HUES6 (cell line): ENCODE measurements around the gene HERC2.
"Not testable (repeated sequence)": the region's sequence is repeated elsewhere in the genome, so short reads cannot be mapped to it uniquely, and the experiment has no call there.

ENCODE experiments used
- H3K27ac ChIP-seq: 2 replicates; pipeline ENCODE4 v1.7.0; 2013; ENCODE audit warnings: low read depth, mild to moderate bottlenecking, low read length, inconsistent platforms
- H3K27me3 ChIP-seq: 2 replicates; pipeline ENCODE4 v1.6.1; 2013; ENCODE audit warnings: low read length; ENCODE audit not compliant: control insufficient read depth, insufficient read depth
- H3K36me3 ChIP-seq: 2 replicates; pipeline ENCODE4 v1.6.1; 2013; ENCODE audit warnings: low read length; ENCODE audit not compliant: control insufficient read depth, insufficient read depth
- H3K4me1 ChIP-seq: 2 replicates; pipeline ENCODE4 v1.6.1; 2013; ENCODE audit warnings: low read length; ENCODE audit not compliant: control insufficient read depth, insufficient read depth
- H3K4me3 ChIP-seq: 2 replicates; pipeline ENCODE4 v1.5.1; 2013; ENCODE audit warnings: low read depth, low read length
- H3K9ac ChIP-seq: one replicate; pipeline ENCODE4 v1.6.1; 2013; ENCODE audit warnings: mild to moderate bottlenecking, low read length
- H3K9me3 ChIP-seq: 2 replicates; pipeline ENCODE4 v1.6.1; 2013; ENCODE audit warnings: low read depth, low read length; ENCODE audit not compliant: control insufficient read depth, insufficient read depth

The HERC2 gene

DNA sequence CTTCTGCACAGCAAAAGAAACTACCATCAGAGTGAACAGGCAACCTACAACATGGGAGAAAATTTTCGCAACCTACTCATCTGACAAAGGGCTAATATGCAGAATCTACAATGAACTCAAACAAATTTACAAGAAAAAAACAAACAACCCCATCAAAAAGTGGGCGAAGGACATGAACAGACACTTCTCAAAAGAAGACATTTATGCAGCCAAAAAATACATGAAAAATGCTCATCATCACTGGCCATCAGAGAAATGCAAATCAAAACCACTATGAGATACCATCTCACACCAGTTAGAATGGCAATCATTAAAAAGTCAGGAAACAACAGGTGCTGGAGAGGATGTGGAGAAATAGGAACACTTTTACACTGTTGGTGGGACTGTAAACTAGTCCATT, 16.3 kb downstream of the HERC2 start:
- not testable (repeated sequence) for H3K9ac ChIP-seq, H3K4me3 ChIP-seq, H3K9me3 ChIP-seq, H3K4me1 ChIP-seq, H3K27ac ChIP-seq, H3K27me3 ChIP-seq
- H3K36me3 ChIP-seq: peaks cover 16% of the 10 kb centered on the region

DNA sequence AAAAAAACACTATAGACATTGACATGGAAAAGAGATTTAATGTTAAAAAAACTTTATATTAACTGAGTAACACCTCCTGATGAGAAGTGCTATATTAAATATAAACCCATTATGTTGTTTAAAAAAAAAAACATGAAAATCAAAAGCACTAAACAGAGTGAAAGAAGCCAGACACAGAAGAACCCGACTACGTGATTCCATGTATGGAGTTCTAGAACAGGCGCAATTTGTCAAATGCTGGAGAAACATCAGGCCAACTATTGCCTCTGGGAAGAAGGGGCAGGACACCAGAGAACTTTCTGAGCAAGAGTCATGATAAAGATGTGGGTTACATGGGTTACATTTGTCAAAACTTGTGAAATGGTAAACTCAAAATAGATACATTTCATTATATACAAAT, 24.5 kb downstream of the HERC2 start:
- H3K4me1 ChIP-seq, H3K27ac ChIP-seq, H3K27me3 ChIP-seq, H3K36me3 ChIP-seq, H3K9me3 ChIP-seq, H3K4me3 ChIP-seq, H3K9ac ChIP-seq: not testable (repeated sequence)

DNA sequence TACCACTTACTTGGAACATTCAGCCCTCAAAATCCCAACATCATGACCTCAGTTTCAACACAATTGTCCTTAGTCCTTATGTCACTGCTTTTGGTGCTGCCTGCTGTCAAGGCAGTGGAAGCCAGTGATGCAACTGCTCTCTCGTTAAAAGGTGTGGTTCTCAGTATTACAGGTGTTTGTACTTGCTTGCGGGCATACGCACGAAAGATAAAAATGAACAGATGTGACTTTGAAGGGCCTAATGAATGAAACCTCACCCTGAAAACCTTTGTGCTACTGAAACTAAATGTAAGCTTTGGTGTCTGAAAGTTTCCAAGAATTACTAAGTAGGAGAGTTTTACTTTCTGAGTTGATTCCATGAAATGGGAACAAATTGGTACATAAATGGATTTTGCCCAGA, 25.2 kb downstream of the HERC2 start:
- peaks cover 10% of the 10 kb centered on the region for H3K36me3 ChIP-seq
- H3K27ac ChIP-seq, H3K27me3 ChIP-seq, H3K9ac ChIP-seq, H3K9me3 ChIP-seq, H3K4me1 ChIP-seq, H3K4me3 ChIP-seq: not testable (repeated sequence)

DNA sequence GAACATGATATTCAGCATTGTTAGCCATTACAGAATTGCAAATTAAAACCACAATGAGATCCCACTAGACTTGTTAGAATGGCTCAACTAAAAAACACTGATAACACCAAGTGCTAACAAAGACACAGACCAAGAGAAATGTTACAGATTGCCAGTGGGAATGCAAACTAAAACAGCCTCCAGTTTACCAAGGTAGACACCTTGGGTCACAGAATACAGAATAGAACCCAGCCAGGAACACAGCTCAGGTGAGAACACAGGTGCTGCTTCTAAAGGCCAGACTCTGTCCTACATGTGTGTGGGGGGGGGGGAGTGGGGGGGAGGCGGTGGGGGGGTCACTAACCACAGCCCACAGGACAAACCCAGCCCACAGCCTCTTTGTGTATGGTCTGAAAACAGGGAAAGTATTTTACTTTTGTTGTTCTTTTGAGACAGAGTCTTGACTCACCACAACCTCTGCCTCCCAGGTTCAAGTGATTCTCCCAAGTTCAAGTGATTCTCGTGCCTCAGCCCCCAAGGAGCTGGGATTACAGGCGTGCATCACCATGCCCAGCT, 26.9 kb downstream of the HERC2 start:
- H3K9ac ChIP-seq, H3K27ac ChIP-seq, H3K4me1 ChIP-seq, H3K4me3 ChIP-seq, H3K9me3 ChIP-seq, H3K27me3 ChIP-seq: not testable (repeated sequence)
- peaks cover 24% of the 10 kb centered on the region for H3K36me3 ChIP-seq

DNA sequence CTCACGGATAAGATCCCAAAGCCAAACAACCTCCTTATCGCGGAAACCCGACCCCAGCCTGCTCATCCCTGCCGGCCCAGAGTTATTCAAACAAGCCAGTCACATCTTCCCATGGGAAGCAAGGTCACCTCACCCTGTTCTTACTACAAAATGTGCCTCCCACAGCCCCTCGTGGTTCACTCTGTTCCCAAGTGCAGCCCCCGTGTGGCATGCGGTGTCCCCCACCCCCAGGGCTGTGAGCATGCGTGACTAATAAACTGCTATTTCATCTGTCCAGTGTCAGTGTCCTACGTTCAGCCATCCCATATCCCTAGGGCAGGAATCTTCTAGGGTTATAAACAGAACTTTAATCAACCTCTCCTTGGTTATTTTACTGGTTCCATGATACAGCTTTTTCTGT, 27.4 kb downstream of the HERC2 start:
- H3K4me3 ChIP-seq, H3K27me3 ChIP-seq, H3K9ac ChIP-seq, H3K27ac ChIP-seq, H3K4me1 ChIP-seq: not testable (repeated sequence)
- peaks cover 29% of the 10 kb centered on the region for H3K36me3 ChIP-seq
- H3K9me3 ChIP-seq: peaks cover 14% of the 10 kb centered on the region

DNA sequence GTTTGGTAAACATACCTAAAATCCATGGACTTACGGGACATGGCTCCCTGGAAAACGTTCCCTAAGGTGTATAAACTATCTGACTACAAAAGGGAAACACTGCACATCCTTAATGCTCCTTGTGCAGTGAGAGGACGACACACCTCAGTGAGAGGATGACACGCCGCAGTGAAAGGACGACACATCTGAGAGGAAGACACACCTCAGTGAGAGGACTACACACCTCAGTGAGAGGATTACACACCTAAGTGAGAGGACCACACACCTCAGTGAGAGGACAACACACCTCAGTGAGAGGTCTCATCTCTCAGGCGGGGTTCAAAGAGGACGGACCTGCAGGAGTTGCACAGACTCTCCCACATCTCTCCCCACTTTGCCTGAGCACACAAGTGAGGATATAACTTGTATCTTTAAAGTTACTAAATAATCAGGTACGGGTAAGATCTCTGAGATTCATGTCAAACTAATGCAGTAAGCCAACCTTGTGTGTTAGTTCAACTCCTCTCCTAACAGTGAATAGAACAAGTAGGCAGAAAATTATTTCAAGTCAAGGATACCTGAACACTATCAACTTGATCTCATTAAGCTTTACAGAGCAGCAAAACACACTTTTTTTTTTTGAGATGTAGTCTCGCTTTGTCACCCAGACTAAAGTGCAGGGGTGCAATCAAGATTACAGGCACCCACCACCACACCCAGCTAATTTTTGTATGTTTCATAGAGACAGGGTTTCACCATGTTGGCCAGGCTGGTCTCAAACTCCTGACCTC, 32.1 kb downstream of the HERC2 start:
- H3K9ac ChIP-seq: no peak overlapping the region
- H3K36me3 ChIP-seq: peaks cover 33% of the 10 kb centered on the region
- H3K9me3 ChIP-seq: peaks cover 14% of the 10 kb centered on the region
- H3K4me3 ChIP-seq: no peak overlapping the region
- no peaks in the 10 kb centered on the region for H3K27me3 ChIP-seq
- no peak overlapping the region for H3K27ac ChIP-seq
- no peaks in the 10 kb centered on the region; the same call in 1 of the 2 replicates for H3K4me1 ChIP-seq

DNA sequence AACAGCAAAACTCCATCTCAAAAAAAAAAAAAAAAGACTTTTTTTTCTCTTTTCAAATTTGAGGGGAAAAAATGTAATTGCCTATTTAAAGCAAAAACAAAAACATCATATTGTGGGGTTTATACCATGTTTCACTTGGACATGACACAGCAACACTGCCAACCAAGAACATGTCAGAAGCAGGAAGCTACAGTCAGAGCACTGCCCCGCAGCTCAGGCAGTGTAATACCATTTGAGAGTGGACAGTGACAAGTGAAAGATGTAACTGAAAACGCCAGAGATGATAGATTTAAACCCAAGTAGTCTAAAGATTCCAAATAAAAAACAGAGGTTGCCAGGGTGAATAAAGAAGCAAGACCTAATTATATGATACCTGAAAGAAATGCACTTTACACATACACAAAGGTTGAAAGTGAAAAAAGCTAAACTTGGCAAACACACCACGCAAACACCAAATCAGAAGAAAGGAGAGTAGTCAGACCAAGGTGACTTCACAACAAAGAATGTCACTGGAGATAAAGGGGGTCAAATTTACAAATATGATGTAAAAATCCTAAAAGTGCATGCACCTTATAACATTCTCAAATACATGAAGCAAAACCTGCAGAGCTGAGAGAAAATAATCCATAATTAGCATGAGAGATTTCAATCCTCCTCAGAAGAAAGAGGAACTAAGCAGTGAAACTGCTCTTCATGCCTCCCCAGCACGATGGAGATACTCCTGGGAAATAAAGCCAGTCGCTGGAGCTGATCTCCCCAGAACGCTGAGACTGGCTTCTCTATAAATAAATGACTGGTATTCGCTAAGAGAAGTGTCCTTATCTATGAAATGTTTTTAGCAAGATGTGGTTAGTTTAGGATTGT, 32.9 kb downstream of the HERC2 start:
- H3K36me3 ChIP-seq: peaks cover 33% of the 10 kb centered on the region
- H3K9ac ChIP-seq, H3K4me1 ChIP-seq: not testable (repeated sequence)

DNA sequence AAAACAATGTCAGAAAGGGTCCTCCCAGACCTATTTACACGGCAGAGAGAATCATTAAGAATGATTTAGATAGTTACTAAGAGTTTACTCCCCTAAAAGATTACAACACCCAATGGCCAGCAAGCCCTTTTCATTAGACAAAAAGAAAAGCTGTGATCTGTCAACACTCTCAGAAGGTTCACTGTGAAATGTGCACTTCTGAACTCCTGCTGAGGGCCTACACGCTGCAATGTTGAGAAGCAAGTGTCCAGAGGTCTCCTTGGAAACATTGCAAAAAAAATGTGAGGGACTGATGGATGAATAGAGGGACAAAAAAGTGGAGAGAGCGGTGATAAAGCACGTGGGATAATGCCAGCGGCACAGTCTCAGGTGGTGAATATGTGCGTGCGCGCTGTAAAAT, 35.3 kb downstream of the HERC2 start:
- not testable (repeated sequence) for H3K27me3 ChIP-seq, H3K4me1 ChIP-seq

More for the DNA sequence above, 32.9 kb downstream of the HERC2 start:
- not testable (repeated sequence) for H3K27me3 ChIP-seq, H3K4me3 ChIP-seq, H3K27ac ChIP-seq
- H3K9me3 ChIP-seq: peaks cover 14% of the 10 kb centered on the region

DNA sequence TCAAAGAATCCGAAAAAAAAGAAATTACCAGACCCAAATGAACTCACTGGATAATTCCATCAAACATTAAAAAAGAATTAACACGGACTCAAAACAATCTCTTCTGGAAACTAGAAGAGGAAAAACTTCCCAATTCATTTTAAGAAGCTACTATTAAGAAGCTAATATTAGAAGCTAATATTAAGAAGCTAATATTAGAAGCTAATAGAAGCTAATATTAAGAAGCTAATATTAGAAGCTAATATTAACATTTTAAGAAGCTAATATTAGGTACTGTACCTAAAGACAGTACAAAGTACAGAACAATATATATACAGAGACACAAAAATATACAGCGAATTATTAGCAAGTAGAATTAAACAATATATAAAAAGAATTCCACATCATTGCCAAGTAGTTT, 35.9 kb downstream of the HERC2 start:
- Histone ChIP-seq H3K27ac (no peak overlapping the region), H3K36me3 (peaks cover 23% of the 10 kb centered on the region), H3K27me3 (no peaks in the 10 kb centered on the region), H3K4me3 (no peak overlapping the region), H3K9ac (no peak overlapping the region), H3K9me3 (peaks cover 11% of the 10 kb centered on the region), H3K4me1 (peaks cover 3% of the 10 kb centered on the region; the same call in 1 of the 2 replicates)

More for the DNA sequence above, 35.3 kb downstream of the HERC2 start:
- H3K9ac ChIP-seq, H3K4me3 ChIP-seq, H3K27ac ChIP-seq: not testable (repeated sequence)
- peaks cover 14% of the 10 kb centered on the region for H3K9me3 ChIP-seq
- H3K36me3 ChIP-seq: peaks cover 24% of the 10 kb centered on the region

DNA sequence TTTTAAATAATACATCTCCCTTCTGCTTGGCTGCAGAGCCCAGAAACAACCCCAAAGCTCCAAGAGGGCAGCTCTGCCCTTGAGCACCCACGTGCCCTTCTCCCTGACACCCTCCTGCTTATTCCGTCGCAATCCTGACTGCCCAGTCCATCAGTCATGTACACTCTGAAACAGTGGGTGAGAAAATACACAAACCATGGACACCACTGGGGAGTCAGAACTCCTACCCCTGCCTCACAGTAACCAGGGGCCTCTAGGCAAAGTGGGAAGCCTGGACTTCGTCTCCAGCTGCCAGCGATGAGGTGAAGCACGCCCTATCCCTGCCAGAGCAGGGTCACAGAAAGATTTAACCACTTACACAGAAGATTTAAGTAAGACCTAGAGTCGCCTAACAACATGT, 40.1 kb downstream of the HERC2 start:
- Histone ChIP-seq H3K9ac (no peak overlapping the region), H3K36me3 (peaks cover 20% of the 10 kb centered on the region), H3K9me3 (no peaks in the 10 kb centered on the region), H3K27ac (no peak overlapping the region), H3K4me1 (peaks cover 3% of the 10 kb centered on the region; the same call in 1 of the 2 replicates), H3K27me3 (no peaks in the 10 kb centered on the region), H3K4me3 (no peak overlapping the region)

DNA sequence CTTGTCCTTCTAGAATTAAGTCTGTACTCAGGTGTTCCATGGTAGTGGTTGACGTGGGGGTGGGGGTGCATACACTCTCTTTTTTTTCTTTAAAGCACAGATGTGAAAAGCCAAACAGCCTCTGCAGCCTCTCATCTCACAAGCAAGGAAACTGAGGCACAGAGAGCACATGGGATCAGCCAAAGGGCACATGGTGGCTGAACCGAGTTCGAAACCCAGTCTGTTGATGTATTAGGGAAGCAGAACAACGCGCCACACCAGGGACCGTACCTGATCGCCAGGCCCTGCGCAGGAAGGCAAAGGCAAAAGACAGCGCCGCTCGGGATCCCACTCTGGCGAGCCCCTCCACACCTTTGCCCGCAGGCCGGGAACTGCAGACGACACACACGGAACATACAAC, 47.3 kb downstream of the HERC2 start:
- H3K4me1 ChIP-seq: no peaks in the 10 kb centered on the region
- peaks cover 56% of the 10 kb centered on the region for H3K36me3 ChIP-seq
- H3K27me3 ChIP-seq: no peaks in the 10 kb centered on the region
- H3K9me3 ChIP-seq: no peaks in the 10 kb centered on the region
- no peak overlapping the region for H3K9ac ChIP-seq
- no peak overlapping the region for H3K4me3 ChIP-seq
- H3K27ac ChIP-seq: no peak overlapping the region
